Osteocyte (in vitro differentiated cells): Measurements from ENCODE around the gene ENPP1. TPM values are rescaled to one million over a fixed set of nuclear protein-coding genes. Genes with fewer than 3 reads are reported as not detected.

Experiments used
- DNase-seq: peaks from one replicate; pipeline ENCODE4 v3.0.0; 2021; ENCODE audit warnings: mixed read lengths; ENCODE audit not compliant: unreplicated experiment; ENCODE audit errors: extremely low spot score
- H3K27ac Mint-ChIP-seq: one replicate; pipeline ENCODE4 v1.8.0; 2021; ENCODE audit warnings: mild to moderate bottlenecking, mixed read lengths; ENCODE audit not compliant: unreplicated experiment
- H3K27me3 Mint-ChIP-seq: one replicate; pipeline ENCODE4 v1.8.0; 2021; ENCODE audit warnings: mixed read lengths; ENCODE audit not compliant: unreplicated experiment
- H3K36me3 Mint-ChIP-seq: one replicate; pipeline ENCODE4 v1.8.0; 2021; ENCODE audit warnings: mixed read lengths; ENCODE audit not compliant: unreplicated experiment
- H3K4me1 Mint-ChIP-seq: one replicate; pipeline ENCODE4 v1.8.0; 2021; ENCODE audit warnings: mixed read lengths; ENCODE audit not compliant: unreplicated experiment
- H3K4me3 Mint-ChIP-seq: one replicate; pipeline ENCODE4 v1.8.0; 2021; ENCODE audit warnings: mild to moderate bottlenecking, moderate library complexity, mixed read lengths; ENCODE audit not compliant: unreplicated experiment
- H3K9me3 Mint-ChIP-seq: one replicate; pipeline ENCODE4 v1.8.0; 2021; ENCODE audit warnings: mixed read lengths; ENCODE audit not compliant: unreplicated experiment
- CTCF ChIP-seq: fragments of 200-600 bp; sonication (generic); IDR thresholded peaks from 2 replicates; pipeline ENCODE4 v1.5.0; 2021; ENCODE audit warnings: antibody characterized with exemption, mild to moderate bottlenecking, moderate library complexity
- total RNA-seq: library from RNA; stranded (reverse); gene quantifications from 2 replicates; pipeline ENCODE4 v1.2.1, GENCODE V29; 2021

ENPP1 gene
- total RNA-seq, 1 donor from 2014 or later: 22.4 TPM

DNA sequence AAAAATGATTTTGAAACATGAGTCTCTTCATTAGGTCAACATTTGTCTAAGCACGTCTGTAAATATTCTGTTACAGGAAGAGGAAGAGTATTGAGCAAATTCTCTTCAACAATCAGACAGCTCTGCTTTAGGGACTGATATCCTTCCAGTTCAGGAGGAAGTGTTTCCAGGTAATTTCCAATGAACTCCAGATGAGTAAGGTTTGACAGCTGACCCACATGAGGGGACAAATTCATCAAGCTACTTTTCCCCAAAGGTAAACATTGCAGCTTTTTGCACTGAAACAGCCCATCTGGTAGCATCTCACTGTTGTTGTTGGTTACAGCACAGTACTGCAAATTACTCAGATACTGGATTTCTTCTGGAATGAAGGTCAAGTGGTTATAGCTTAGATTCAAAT lies 18.1 kb downstream of the ENPP1 start:
- Mint-ChIP-seq H3K4me3 (no peak overlapping the region), H3K36me3 (no peaks in the 10 kb centered on the region), H3K4me1 (peaks cover 76% of the 10 kb centered on the region), H3K27me3 (no peaks in the 10 kb centered on the region), H3K9me3 (no peaks in the 10 kb centered on the region), H3K27ac (peak overlapping the region; percentile 43)
- TF ChIP-seq CTCF: no peak
- DNase-seq: no peak

DNA sequence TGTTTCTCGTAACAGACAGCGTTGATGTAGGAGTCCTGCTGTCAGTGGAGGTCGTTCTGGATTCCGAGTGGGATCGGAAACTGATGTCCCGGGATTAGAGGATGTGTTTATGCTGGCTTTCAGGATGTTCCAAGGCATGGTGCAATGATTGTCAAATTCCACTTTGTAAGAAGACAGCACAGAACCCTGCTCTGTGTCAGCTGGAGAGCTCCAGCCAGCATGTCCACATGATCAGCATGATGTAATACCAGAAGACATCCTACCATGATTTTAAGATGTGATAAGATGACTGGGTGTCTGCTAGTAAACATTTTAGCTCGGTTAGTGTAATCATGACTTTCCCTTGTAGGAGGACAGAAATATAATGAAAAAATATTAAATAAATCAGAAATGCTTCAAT lies 20.3 kb downstream of the ENPP1 start:
- Mint-ChIP-seq H3K4me1 (peaks cover 77% of the 10 kb centered on the region), H3K27me3 (no peaks in the 10 kb centered on the region), H3K4me3 (no peak overlapping the region), H3K9me3 (no peaks in the 10 kb centered on the region), H3K36me3 (no peaks in the 10 kb centered on the region), H3K27ac (peak overlapping the region; percentile 77)
- no peak for TF ChIP-seq CTCF
- DNase-seq: no peak

DNA sequence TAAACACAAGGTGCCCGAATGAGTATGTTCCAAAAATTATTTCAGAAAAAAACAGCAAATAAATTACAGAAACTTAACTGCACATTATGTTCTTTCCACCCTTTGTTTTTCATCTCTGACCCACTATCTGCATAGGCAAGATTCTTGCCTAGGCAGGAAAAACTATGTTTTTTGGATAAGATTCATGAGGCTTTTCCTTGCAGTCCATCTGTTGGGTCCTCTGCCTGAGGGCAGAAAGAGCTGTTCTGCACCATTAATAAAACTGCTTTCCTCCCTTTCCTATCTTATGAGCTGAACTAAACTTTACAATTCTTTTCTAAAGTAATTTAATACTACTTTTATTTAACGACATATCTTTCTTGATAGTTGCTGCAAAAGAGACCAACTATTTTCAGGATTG lies 21.1 kb downstream of the ENPP1 start:
- no peak for TF ChIP-seq CTCF
- Mint-ChIP-seq H3K27ac (peak overlapping the region; percentile 77), H3K27me3 (no peaks in the 10 kb centered on the region), H3K4me1 (peaks cover 72% of the 10 kb centered on the region), H3K4me3 (no peak overlapping the region), H3K36me3 (no peaks in the 10 kb centered on the region), H3K9me3 (no peaks in the 10 kb centered on the region)
- no peak for DNase-seq

GRCh38 chr6:131831392-131831791 lies 23.6 kb downstream of the ENPP1 start:
- Mint-ChIP-seq H3K4me3 (no peak overlapping the region), H3K27ac (peak overlapping the region; percentile 78), H3K36me3 (no peaks in the 10 kb centered on the region), H3K4me1 (peaks cover 62% of the 10 kb centered on the region), H3K9me3 (no peaks in the 10 kb centered on the region), H3K27me3 (no peaks in the 10 kb centered on the region)
- no peak for TF ChIP-seq CTCF
- no peak for DNase-seq

- no peaks in the 10 kb centered on the region for H3K9me3 Mint-ChIP-seq
- H3K27me3 Mint-ChIP-seq: no peaks in the 10 kb centered on the region
- H3K27ac Mint-ChIP-seq: peak overlapping the region; percentile 78
- no peaks in the 10 kb centered on the region for H3K36me3 Mint-ChIP-seq
- DNase-seq: no peak
- no peak for TF ChIP-seq CTCF
- H3K4me1 Mint-ChIP-seq: peaks cover 57% of the 10 kb centered on the region
- no peak overlapping the region for H3K4me3 Mint-ChIP-seq
Measured at GRCh38 chr6:131831886-131832285, 24.1 kb downstream of the ENPP1 start.
